Effector memory CD8-positive, alpha-beta T cell (primary cell): Measurements from ENCODE around the gene PLCB4.

Source experiments
- ATAC-seq: fragments of 150-1000 bp; cut with Tn5 transposase; replicated peaks from 2 replicates; pipeline ENCODE4 v1.10.0; 2021; ENCODE audit warnings: mild to moderate bottlenecking, moderate library complexity
- DNase-seq, 3 experiments: peaks; one replicate each; pipeline ENCODE4 v3.0.0; 2021
- H3K27ac Mint-ChIP-seq, 2 donors: one replicate each; pipeline ENCODE4 v1.8.0; 2022; ENCODE audit warnings: mild to moderate bottlenecking in 2 of 2, mixed read lengths in 2 of 2, moderate library complexity in 2 of 2
- H3K27me3 Mint-ChIP-seq, 2 donors: one replicate each; pipeline ENCODE4 v1.8.0; 2022; ENCODE audit warnings: mixed read lengths in 2 of 2
- H3K36me3 Mint-ChIP-seq: one replicate; pipeline ENCODE4 v1.8.0; 2022; ENCODE audit warnings: mild to moderate bottlenecking, moderate library complexity, mixed read lengths; ENCODE audit not compliant: insufficient read depth
- H3K4me1 Mint-ChIP-seq, 2 donors: one replicate each; pipeline ENCODE4 v1.8.0; 2022; ENCODE audit warnings: low read depth in 2 of 2, mixed read lengths in 2 of 2
- H3K4me3 Mint-ChIP-seq, 2 donors: one replicate each; pipeline ENCODE4 v1.8.0; 2022; ENCODE audit warnings: mild to moderate bottlenecking in 2 of 2, mixed read lengths in 2 of 2, moderate library complexity in 2 of 2
- H3K9me3 Mint-ChIP-seq, 2 donors: one replicate each; pipeline ENCODE4 v1.8.0; 2022; ENCODE audit warnings: mixed read lengths in 2 of 2

The PLCB4 gene

DNA sequence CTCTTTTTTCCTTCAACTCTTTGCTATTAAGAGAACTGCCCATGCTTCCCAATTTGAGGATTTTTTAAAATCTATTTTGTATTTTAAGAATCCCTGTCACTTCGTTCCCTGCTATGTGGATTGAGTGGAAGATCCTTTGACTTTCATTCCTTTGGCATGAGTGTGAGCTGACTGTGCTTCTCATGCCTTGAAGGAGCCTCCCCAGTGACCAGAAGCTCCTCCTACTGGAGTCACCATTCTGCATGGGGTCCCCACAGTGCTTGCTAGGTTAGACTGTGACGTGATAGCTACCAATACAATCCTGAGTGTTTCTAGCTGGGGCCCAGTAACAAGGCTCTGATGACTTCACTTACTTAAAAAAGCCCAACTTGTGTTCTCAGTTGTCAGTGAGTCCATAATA is 341.1 kb downstream of the PLCB4 start:
- H3K9me3 Mint-ChIP-seq, result no peaks in the 10 kb centered on the region
- no peaks in the 10 kb centered on the region for H3K27me3 Mint-ChIP-seq
- H3K4me3 Mint-ChIP-seq, result no peak overlapping the region
- no peaks in the 10 kb centered on the region for H3K36me3 Mint-ChIP-seq
- H3K27ac Mint-ChIP-seq, result no peak overlapping the region
- DNase-seq, result no peak
- no peak for ATAC-seq
- H3K4me1 Mint-ChIP-seq, result no peaks in the 10 kb centered on the region

DNA sequence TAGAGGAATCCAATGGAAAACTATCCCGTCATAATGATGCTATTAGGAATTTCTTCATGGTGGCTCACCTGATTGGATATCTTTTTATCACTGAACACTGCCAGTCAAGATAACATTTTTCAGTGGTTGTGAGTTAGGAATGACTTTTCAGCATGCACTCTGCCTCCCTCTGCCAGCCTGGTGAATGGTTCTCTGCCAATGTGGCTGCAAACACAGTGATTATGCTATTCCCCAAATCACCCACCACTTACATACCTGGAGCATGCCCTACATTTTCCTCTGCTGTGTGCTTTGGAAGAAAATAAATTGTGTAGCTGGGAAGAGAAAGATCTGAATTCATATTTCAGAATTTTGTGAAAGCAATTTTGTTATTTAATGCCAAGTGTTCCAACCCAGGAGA is 342.9 kb downstream of the PLCB4 start:
- ATAC-seq (no peak), DNase-seq (no peak)
- Mint-ChIP-seq H3K4me1 (no peaks in the 10 kb centered on the region), H3K9me3 (no peaks in the 10 kb centered on the region), H3K27me3 (no peaks in the 10 kb centered on the region), H3K4me3 (no peak overlapping the region), H3K27ac (no peak overlapping the region), H3K36me3 (no peaks in the 10 kb centered on the region)

DNA sequence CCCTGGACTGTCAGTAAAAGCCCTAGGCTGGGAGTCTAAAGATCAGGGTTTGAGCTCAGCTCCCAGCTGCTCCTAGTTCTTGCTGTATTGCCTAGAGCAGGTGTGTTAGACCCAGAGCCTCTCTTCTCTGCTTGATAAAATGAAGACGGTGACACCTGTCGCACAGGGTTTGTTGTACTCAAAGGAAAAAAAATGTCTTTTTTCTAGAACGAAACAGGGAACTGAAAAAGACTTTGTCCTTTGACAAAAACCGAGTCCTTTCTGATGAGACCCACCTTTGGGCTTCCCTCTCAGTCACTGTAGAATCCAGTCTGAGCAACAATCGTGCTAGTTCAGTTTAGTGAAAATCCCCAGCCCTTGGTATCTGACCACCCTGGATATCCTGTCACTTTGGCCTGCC is 343.4 kb downstream of the PLCB4 start:
- no peak for DNase-seq
- Mint-ChIP-seq H3K27ac (no peak overlapping the region), H3K27me3 (no peaks in the 10 kb centered on the region), H3K9me3 (no peaks in the 10 kb centered on the region), H3K4me1 (no peaks in the 10 kb centered on the region), H3K4me3 (no peak overlapping the region), H3K36me3 (no peaks in the 10 kb centered on the region)
- no peak for ATAC-seq

DNA sequence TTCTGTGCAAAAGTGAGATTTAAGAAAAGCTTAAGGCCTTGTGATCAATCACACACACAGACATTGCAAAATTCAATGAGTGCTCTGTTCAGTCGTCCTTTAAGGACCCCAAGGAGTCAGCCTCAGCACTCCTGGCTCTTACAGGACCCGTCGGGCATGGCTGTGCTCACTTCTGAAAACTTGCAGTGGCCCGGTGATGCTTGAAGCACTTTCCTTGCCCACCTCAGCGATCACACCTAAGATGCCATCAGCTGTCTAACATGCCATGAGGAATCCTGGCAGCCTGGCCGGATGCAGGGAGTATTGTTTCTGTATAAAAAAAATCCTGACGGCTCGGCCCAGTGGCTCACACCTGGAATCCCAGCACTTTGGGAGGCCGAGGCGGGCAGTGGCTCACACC is 344.1 kb downstream of the PLCB4 start:
- H3K9me3 Mint-ChIP-seq, result no peaks in the 10 kb centered on the region
- no peaks in the 10 kb centered on the region for H3K27me3 Mint-ChIP-seq
- DNase-seq, result no peak

DNA sequence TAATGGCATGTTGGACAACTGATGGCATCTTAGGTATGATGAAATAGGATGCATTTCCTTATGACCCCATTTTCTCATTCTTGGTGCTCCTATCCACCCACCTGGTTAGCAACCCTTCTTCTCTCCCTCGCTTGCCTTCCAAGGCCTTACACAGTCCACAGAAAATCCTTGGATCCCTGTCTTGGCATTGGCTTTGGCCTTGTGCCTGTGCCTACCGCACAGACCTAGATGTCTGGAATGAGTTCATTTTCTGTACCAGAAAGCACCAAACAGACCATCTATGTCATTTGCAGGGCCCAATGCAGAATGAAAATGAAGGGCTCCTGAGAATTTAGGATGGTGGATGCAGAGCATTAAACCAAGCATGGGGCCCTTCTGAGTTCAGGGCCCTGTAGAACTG is 346.5 kb downstream of the PLCB4 start:
- Mint-ChIP-seq H3K27me3 (no peaks in the 10 kb centered on the region), H3K36me3 (no peaks in the 10 kb centered on the region), H3K27ac (no peak overlapping the region), H3K4me1 (no peaks in the 10 kb centered on the region), H3K4me3 (no peak overlapping the region), H3K9me3 (no peaks in the 10 kb centered on the region)
- ATAC-seq (no peak), DNase-seq (no peak)

More for the DNA sequence above, 344.1 kb downstream of the PLCB4 start:
- Mint-ChIP-seq H3K27ac (no peak overlapping the region), H3K36me3 (no peaks in the 10 kb centered on the region), H3K4me3 (no peak overlapping the region), H3K4me1 (no peaks in the 10 kb centered on the region)
- ATAC-seq, result no peak

DNA sequence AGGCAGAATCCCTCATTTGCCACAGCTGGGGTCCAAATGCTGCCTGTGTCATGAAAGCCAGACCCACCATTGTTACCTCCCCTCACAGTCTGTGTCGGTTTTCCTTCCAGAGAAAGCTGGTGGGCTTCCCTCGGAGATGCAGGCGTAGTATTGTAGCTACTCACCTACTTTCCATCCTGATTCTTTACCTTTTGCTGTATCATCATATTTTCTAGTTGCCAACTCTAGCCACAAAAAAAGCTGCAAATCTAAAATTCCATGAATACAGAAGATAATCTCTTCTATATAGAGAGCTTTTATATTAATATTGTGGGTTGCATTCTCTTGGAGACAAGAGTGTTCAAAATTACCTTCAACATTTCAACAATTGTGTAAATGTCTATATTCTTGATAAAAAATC is 347.5 kb downstream of the PLCB4 start:
- ATAC-seq (no peak), DNase-seq (no peak)
- Mint-ChIP-seq H3K9me3 (peaks cover 0 to 1% of the 10 kb centered on the region in 2 donors), H3K36me3 (no peaks in the 10 kb centered on the region), H3K27me3 (no peaks in the 10 kb centered on the region), H3K4me1 (no peaks in the 10 kb centered on the region), H3K27ac (no peak overlapping the region), H3K4me3 (no peak overlapping the region)

DNA sequence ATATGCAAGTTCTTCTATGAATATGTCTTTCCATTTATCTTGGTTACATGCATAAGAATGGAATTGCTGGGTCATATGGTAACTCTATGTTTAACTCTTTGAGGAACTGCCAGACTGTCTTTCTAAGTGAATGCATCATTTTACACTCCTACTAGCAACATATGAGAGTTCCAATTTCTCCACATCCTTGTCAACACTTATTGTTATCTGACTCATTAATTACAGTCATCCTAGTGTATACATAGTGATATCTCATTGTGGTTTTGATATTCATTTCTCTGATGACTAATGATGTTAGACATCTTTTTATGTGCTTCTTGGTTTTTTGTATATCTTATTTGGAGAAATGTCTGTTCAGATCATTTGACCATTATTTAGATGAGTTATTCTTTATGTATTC is 348.8 kb downstream of the PLCB4 start:
- H3K4me3 Mint-ChIP-seq, result no peak overlapping the region
- H3K36me3 Mint-ChIP-seq, result no peaks in the 10 kb centered on the region
- H3K27me3 Mint-ChIP-seq, result no peaks in the 10 kb centered on the region
- peaks cover 0 to 8% of the 10 kb centered on the region in 2 donors for H3K9me3 Mint-ChIP-seq
- no peak overlapping the region for H3K27ac Mint-ChIP-seq
- DNase-seq (no peak), ATAC-seq (no peak)
- no peaks in the 10 kb centered on the region for H3K4me1 Mint-ChIP-seq

DNA sequence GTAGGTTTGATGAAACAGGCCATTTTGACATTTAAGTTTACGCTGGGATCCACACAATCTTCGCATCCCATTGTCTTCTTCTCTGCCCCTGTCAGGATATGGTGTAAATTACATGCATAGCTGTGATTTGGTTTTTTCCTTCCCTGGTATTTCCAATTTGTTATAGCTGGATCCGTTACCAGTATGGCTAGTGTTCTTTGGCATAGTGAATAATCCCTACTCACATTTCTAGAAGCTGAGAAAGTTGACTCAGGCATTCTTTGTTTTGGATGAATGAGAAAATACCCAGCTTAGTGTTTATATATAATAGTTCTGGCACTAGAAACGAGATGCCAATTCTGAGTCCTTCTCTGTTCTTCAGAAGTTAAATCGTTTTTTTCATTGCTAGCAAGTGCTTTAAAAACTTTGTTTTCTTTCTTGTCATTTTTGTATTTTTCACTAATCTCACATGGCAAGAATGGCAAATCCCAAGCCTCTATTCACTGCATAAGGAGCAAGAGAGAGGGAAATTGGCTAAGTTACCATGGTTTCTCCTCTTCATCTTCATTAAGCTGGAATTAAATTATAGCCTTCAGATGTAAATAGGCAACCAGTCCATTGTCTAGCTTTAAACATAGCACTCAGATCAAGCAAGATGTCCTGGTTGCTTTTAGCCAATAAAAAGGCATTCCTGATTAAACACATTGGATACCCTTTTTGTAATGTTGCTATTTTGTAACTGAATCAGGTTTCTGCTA is 353.6 kb downstream of the PLCB4 start:
- no peaks in the 10 kb centered on the region for H3K36me3 Mint-ChIP-seq
- no peak overlapping the region for H3K4me3 Mint-ChIP-seq
- no peaks in the 10 kb centered on the region for H3K4me1 Mint-ChIP-seq
- DNase-seq (no peak), ATAC-seq (no peak)
- H3K27me3 Mint-ChIP-seq, result no peaks in the 10 kb centered on the region
- H3K9me3 Mint-ChIP-seq, result peaks cover 0 to 8% of the 10 kb centered on the region in 2 donors
- H3K27ac Mint-ChIP-seq, result no peak overlapping the region

DNA sequence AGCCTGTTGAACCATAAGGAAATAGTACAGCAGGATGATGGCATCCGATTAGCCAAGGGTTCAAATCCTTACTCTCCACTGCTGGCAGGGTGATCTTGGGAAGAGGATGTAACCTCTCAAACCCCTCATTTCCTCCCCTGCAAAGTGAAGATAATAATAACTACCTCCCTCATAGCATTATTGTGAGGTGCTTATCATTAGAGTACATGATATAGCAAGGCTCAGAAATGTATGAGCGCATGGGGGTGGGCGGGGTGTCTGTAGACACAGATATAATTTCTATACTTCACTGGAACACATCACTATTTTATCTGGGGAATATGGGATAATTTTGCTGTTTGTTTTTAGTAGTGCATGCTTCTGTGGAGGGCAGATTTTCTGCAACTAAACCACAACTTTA is 355.7 kb downstream of the PLCB4 start:
- ATAC-seq (no peak), DNase-seq (no peak)
- no peaks in the 10 kb centered on the region for H3K4me1 Mint-ChIP-seq
- H3K9me3 Mint-ChIP-seq, result peaks cover 0 to 8% of the 10 kb centered on the region in 2 donors
- no peak overlapping the region for H3K4me3 Mint-ChIP-seq
- H3K27me3 Mint-ChIP-seq, result no peaks in the 10 kb centered on the region
- no peaks in the 10 kb centered on the region for H3K36me3 Mint-ChIP-seq
- H3K27ac Mint-ChIP-seq, result no peak overlapping the region

DNA sequence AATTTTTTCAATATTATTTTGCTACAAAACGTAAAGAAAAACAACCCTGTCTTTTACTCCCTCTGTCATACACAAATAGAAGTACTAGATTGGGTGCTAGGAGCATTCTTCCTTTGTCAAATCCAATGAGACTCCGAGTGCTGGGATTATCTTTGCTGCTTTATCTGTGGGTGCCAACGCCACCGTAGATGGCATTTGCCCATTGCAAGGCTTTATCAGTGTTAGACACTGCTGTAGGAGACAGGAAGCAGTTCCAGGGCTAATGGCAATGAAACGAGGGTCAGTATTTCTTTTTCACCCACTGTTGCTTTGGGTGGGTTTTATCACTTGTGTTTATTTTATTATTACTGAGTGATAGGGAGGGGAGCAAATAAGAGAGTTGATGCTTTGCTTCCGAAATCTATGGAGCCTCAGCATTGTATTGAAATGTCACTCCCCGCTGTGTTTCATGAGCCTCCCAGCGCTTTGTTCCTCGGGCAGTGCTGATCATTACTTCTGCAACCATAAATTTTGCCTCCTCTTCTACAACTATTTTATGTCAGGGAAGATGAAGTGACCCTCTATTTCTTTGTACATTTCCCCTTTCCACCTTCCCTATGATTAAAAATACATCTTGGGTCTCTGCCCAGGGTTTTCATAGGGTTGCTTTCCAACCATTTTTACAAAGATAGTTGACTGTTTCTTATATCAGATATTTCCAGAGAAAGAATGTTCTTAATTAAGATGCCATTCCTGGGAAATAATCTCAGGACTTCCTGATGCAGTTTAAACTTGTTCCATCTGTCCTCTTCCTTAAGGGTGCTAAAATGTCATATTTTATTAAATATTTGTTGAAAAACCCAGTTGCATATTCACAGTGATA is 358.8 kb downstream of the PLCB4 start:
- H3K27ac Mint-ChIP-seq, result no peak overlapping the region
- no peaks in the 10 kb centered on the region for H3K27me3 Mint-ChIP-seq
- DNase-seq, result no peak
- no peaks in the 10 kb centered on the region for H3K9me3 Mint-ChIP-seq
- no peaks in the 10 kb centered on the region for H3K4me1 Mint-ChIP-seq
- H3K36me3 Mint-ChIP-seq, result no peaks in the 10 kb centered on the region
- ATAC-seq, result no peak
- H3K4me3 Mint-ChIP-seq, result no peak overlapping the region

DNA sequence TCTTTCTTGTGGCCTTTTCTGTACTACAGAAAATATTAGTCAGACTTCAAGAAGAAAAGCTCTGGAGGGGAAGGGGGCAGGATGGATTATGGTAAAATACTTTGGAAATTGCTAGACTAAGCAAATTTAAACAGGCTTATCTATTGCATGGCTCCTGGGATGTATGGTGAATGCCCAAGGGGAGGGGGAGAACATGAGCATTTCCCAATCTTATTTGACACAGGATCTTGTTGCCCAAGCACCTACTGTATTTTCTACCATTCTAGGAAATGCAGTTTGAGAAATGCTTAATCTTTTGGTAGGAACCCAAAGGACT is 359.4 kb downstream of the PLCB4 start:
- Mint-ChIP-seq H3K9me3 (no peaks in the 10 kb centered on the region), H3K4me1 (no peaks in the 10 kb centered on the region), H3K27me3 (no peaks in the 10 kb centered on the region), H3K27ac (no peak overlapping the region), H3K36me3 (no peaks in the 10 kb centered on the region), H3K4me3 (no peak overlapping the region)
- no peak for ATAC-seq
- no peak for DNase-seq

DNA sequence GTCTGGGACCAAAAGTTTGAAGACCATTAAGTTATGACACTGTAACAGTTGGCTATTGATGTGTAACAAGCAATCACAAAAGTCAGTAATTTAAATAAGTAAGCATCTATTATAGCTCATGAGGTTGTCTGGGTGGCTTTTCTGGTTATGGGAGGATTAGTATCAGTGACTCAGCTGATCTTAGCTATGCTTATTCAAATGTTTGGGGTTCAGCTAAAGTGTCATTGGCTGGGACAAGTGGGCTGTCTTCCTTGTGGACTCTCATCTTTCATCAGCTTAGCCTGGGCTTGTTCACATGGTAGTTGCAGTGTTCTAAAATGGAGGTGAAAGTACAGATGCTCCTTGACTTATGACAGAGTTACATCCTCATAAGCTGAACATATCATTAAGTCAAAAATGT is 370.9 kb downstream of the PLCB4 start:
- H3K27ac Mint-ChIP-seq, result no peak overlapping the region
- H3K9me3 Mint-ChIP-seq, result peaks cover 10 to 18% of the 10 kb centered on the region in 2 donors
- H3K4me3 Mint-ChIP-seq, result no peak overlapping the region
- H3K27me3 Mint-ChIP-seq, result no peaks in the 10 kb centered on the region
- DNase-seq (no peak), ATAC-seq (no peak)
- H3K36me3 Mint-ChIP-seq, result no peaks in the 10 kb centered on the region
- no peaks in the 10 kb centered on the region for H3K4me1 Mint-ChIP-seq

DNA sequence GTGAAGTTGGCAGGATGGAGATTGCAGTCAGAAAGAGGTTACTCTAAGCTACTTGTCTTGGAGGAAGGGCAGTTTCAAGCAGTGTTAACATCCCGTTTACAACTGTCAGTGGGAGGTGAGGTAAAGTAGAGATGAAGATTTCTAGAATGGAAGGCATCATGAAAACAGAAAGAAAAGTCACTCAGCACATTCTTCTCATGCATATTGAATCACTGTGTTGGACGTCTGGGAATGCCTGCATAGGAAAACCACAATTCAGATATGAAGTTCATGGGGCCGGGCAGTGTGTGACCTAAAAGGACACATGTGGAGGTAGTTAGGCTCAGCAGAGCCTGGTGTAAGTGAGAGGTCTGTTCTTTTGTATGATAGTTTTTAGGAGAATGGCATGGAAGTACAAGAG is 372.0 kb downstream of the PLCB4 start:
- Mint-ChIP-seq H3K27me3 (no peaks in the 10 kb centered on the region), H3K4me3 (no peak overlapping the region), H3K9me3 (peaks cover 10 to 18% of the 10 kb centered on the region in 2 donors), H3K27ac (no peak overlapping the region), H3K36me3 (no peaks in the 10 kb centered on the region), H3K4me1 (no peaks in the 10 kb centered on the region)
- DNase-seq (no peak), ATAC-seq (no peak)

DNA sequence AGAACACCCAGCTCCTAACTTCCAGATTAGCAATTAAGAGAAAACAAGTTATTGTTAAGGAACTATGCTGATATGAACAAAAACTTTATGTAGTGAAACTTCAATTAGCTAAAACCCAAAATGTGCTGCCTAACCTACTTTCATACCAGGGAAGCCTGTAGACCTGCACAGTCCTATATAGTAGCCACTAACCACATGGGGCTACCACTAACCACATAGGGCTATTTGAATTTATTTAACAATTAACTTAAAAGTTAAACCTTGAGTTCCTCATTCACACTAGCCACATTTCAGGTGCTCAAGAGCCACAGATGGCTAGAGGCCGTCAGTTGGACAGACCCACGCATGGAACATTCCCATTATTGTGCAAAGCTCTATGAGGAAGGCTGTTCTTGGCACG is 373.1 kb downstream of the PLCB4 start:
- Mint-ChIP-seq H3K4me3 (no peak overlapping the region), H3K9me3 (peaks cover 10 to 18% of the 10 kb centered on the region in 2 donors), H3K36me3 (no peaks in the 10 kb centered on the region), H3K4me1 (no peaks in the 10 kb centered on the region), H3K27me3 (no peaks in the 10 kb centered on the region), H3K27ac (no peak overlapping the region)
- no peak for ATAC-seq
- DNase-seq, result no peak
